Loucy (cell line): Measurements from ENCODE around the gene TDRD5.

Experiments
- H2AFZ ChIP-seq: fragments of 200-600 bp; sonication (generic); 2 replicates; pipeline ENCODE4 v1.6.0; 2016; ENCODE audit warnings: antibody characterized with exemption, mild to moderate bottlenecking, low read length, moderate library complexity
- H3F3A ChIP-seq: fragments of 200-600 bp; 2 replicates; pipeline ENCODE4 v1.6.0; 2016; ENCODE audit warnings: antibody characterized with exemption, low read depth, mild to moderate bottlenecking
- H3K27me3 ChIP-seq: fragments of 200-600 bp; sonication (generic); 2 replicates; pipeline ENCODE4 v1.6.1; 2014; ENCODE audit warnings: low read length, mild to moderate bottlenecking; ENCODE audit not compliant: insufficient read depth, poor library complexity, severe bottlenecking
- H3K36me3 ChIP-seq: fragments of 200-600 bp; sonication (generic); 2 replicates; pipeline ENCODE4 v1.6.1; 2016; ENCODE audit warnings: low read length; ENCODE audit not compliant: insufficient read depth
- H3K4me1 ChIP-seq: fragments of 200-600 bp; sonication (generic); 2 replicates; pipeline ENCODE4 v1.5.1; 2014; ENCODE audit warnings: low read length, mild to moderate bottlenecking; ENCODE audit not compliant: insufficient read depth, poor library complexity, severe bottlenecking
- H3K4me2 ChIP-seq: fragments of 200-600 bp; sonication (generic); 2 replicates; pipeline ENCODE4 v1.6.0; 2014; ENCODE audit warnings: antibody characterized with exemption, low read length, low read depth, mild to moderate bottlenecking; ENCODE audit not compliant: poor library complexity, severe bottlenecking
- H3K4me3 ChIP-seq: fragments of 200-600 bp; sonication (generic); 2 replicates; pipeline ENCODE4 v1.5.1; 2014; ENCODE audit warnings: low read length, mild to moderate bottlenecking, mixed read lengths; ENCODE audit not compliant: poor library complexity, severe bottlenecking
- H3K79me2 ChIP-seq: fragments of 200-600 bp; sonication (generic); 2 replicates; pipeline ENCODE4 v1.6.1; 2014; ENCODE audit warnings: low read length; ENCODE audit not compliant: insufficient read depth
- H3K9ac ChIP-seq: fragments of 200-600 bp; sonication (generic); 2 replicates; pipeline ENCODE4 v1.6.0; 2014; ENCODE audit warnings: mild to moderate bottlenecking, low read depth, low read length, moderate library complexity; ENCODE audit not compliant: poor library complexity, severe bottlenecking
- H3K9me2 ChIP-seq: fragments of 200-600 bp; sonication (generic); replicated peaks from 2 replicates; pipeline ENCODE4 v1.6.1; 2016; ENCODE audit warnings: low read depth, low read length, mixed read lengths
- H3K9me3 ChIP-seq: fragments of 200-600 bp; sonication (generic); 2 replicates; pipeline ENCODE4 v1.6.1; 2014; ENCODE audit warnings: mild to moderate bottlenecking, antibody characterized with exemption, low read length, low read depth; ENCODE audit not compliant: insufficient read depth
- H4K20me1 ChIP-seq: fragments of 200-600 bp; sonication (generic); 2 replicates; pipeline ENCODE4 v1.6.0; 2014; ENCODE audit warnings: antibody characterized with exemption, low read length, mild to moderate bottlenecking; ENCODE audit not compliant: insufficient read depth, poor library complexity, severe bottlenecking
- CTCF ChIP-seq: fragments of 200-600 bp; sonication (generic); conservative IDR thresholded peaks from 2 replicates; pipeline ENCODE4 v1.5.1; 2014; ENCODE audit warnings: mild to moderate bottlenecking, antibody characterized with exemption, low read length
- EZH2phosphoT487 ChIP-seq: fragments of 200-600 bp; IDR thresholded peaks from 2 replicates; pipeline ENCODE4 v1.6.1; 2018; ENCODE audit warnings: antibody characterized with exemption, mild to moderate bottlenecking, moderate library complexity, borderline replicate concordance

TDRD5 gene

DNA sequence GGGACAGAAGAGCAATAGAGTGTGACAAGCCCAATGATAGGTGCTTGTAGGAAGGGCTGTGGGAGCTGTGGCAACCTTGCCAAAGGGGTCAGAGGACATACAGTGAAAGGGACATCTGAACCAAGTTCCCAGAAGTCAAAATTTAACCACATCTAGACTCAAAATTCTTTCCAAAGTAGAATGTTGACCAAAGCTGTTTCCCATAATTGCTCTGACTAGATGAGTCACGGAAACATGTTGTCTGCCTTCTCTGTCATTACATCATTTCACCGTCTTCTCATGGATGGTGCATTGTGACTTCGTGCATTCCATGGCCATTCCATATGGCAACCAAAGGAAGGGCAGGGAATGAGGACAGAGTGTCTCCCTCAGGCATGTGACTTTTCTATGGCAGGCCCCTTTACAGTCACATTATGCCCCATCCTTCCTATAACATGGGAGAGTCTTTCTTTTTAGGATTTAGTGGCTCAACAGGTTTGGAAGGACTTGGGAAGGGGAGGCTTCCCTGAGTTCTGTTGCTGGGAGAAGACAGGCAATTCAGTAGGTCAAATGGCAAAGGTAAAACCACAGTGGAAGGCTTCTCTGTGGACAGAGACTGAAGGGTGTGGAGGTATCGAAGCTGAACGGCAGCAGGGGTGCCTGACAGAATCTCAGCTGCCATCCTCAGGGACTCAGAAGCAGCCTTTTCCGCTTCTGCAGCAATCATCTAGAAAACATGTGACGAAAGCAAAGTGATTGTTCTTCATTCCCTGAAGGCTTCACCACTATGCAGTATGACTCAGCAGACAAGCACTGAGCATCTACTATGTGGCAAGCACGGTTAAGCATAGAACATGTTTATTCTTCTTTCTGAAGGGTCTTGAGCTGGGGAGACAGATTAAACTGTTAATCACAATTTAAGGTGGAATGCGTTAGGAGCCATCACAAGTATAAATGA is 40.6 kb upstream of the TDRD5 start:
- H3K9me2 ChIP-seq, result no peaks in the 10 kb centered on the region
- H3F3A ChIP-seq, result no peaks in the 10 kb centered on the region
- no peak overlapping the region for H3K9ac ChIP-seq
- TF ChIP-seq CTCF, result no peak
- TF ChIP-seq EZH2phosphoT487, result no peak
- no peak overlapping the region for H3K4me3 ChIP-seq
- H3K79me2 ChIP-seq, result no peaks in the 10 kb centered on the region
- H3K4me2 ChIP-seq, result no peak overlapping the region
- no peaks in the 10 kb centered on the region for H3K36me3 ChIP-seq
- H3K9me3 ChIP-seq, result no peaks in the 10 kb centered on the region
- H3K4me1 ChIP-seq, result no peaks in the 10 kb centered on the region
- H3K27me3 ChIP-seq, result no peaks in the 10 kb centered on the region
- H4K20me1 ChIP-seq, result no peaks in the 10 kb centered on the region
- no peak overlapping the region for H2AFZ ChIP-seq

- Histone ChIP-seq H3K9me3 (no peaks in the 10 kb centered on the region), H4K20me1 (no peaks in the 10 kb centered on the region), H3K36me3 (no peaks in the 10 kb centered on the region), H3K9me2 (no peaks in the 10 kb centered on the region), H2AFZ (no peak overlapping the region), H3K4me3 (no peak overlapping the region), H3K4me1 (no peaks in the 10 kb centered on the region), H3K79me2 (no peaks in the 10 kb centered on the region), H3K4me2 (no peak overlapping the region), H3K9ac (no peak overlapping the region), H3F3A (no peaks in the 10 kb centered on the region), H3K27me3 (no peaks in the 10 kb centered on the region)
- TF ChIP-seq CTCF, result no peak
- TF ChIP-seq EZH2phosphoT487, result no peak
Observed at GRCh38 chr1:179554427-179554826, 37.2 kb upstream of the TDRD5 start.

DNA sequence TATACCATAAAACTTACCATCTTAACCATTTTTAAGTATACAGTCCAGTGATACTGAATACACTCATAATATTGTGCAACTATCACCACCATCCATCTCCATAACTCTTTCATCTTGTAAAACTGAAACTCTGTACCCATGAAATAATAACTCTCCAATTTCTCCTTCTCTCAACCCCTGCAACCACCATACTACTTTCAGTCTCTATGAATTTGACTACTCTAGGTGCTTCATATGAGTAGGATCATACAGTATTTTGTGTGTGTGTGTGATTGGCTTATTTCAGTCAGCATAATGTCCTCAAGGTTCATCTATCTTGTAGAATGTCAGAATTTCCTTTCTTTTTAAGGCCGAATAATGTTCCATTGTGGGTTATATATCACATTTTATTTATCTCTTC is 33.6 kb upstream of the TDRD5 start:
- no peaks in the 10 kb centered on the region for H3K9me2 ChIP-seq
- H3K27me3 ChIP-seq, result no peaks in the 10 kb centered on the region
- H4K20me1 ChIP-seq, result no peaks in the 10 kb centered on the region
- no peak for TF ChIP-seq EZH2phosphoT487
- TF ChIP-seq CTCF, result no peak
- no peaks in the 10 kb centered on the region for H3K36me3 ChIP-seq
- H3K9ac ChIP-seq, result no peak overlapping the region
- H3K79me2 ChIP-seq, result no peaks in the 10 kb centered on the region
- no peak overlapping the region for H3K4me2 ChIP-seq
- no peaks in the 10 kb centered on the region for H3F3A ChIP-seq
- H3K9me3 ChIP-seq, result no peaks in the 10 kb centered on the region
- no peaks in the 10 kb centered on the region for H3K4me1 ChIP-seq
- no peak overlapping the region for H2AFZ ChIP-seq
- no peak overlapping the region for H3K4me3 ChIP-seq
